Inferior parietal cortex (tissue), 1 donor: ENCODE measurements around the gene COX14.

Experiments
- DNase-seq: peaks from one replicate; pipeline ENCODE4 v3.0.0-alpha.2; 2016; ENCODE audit errors: extremely low spot score

Gene COX14

DNA sequence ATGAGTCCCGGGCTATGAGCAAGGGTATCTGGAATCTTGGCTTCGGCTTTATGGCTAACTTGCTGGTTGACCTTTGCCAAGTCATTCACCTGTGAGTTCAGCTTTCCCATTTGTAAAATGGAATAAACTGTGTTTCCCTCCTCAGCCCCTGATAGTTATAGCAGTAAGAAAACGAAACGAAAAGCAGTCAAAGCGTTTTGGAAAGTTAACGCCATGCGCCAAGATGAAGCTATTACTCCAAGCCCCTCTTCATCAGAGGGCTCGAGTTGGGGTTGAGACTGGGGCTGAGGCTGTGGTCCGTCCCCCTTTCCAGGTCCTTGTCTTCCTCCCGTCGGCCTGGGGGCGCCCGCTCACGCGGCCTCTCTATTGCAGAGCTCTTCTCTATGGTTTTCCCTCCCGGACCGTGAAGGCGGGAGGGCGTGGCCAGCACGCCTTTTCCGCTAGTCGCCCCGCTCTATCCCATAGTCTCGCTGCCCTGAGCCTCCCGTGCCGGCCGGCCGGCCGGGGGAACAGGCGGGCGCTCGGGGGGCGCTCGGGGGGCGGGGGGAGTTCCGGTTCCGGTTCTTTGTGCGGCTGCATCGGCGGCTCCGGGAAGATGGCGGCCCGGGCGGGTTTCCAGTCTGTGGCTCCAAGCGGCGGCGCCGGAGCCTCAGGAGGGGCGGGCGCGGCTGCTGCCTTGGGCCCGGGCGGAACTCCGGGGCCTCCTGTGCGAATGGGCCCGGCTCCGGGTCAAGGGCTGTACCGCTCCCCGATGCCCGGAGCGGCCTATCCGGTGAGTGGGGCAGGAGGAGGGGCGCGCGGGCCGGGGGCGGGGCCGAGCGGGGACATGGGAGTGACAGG lies 27.0 kb upstream of the COX14 start, which contains the start of gene SMARCD1:
Gene SMARCD1, plus strand, starts transcription at position 568 of the 840 bp plus-strand sequence. Its CDS starts 28 bp downstream, at position 596.
- DNase-seq: peak; percentile 93

DNA sequence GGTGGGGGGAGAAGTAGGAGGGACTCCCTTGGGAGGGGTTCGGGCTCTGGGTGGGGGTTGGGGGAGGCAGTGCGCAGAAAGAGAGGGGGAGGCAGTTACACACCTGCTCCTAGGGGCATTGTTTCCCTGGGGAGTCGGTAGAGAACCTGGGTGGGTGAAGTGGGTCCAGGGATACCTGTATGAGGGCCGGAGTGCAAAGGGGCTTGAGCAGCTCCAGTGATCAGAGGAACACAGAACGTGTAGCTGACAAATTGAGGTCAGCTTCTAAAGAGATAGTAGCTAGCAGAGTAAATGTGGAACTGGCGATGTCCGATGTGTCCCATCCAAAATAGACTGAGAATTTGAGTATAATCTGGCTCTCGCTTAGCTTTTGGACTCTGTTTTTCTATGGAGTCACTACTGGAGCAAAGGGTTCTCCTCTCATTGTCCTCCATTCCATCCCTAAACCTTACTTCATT lies 26.4 kb upstream of the COX14 start:
- DNase-seq: no peak

DNA sequence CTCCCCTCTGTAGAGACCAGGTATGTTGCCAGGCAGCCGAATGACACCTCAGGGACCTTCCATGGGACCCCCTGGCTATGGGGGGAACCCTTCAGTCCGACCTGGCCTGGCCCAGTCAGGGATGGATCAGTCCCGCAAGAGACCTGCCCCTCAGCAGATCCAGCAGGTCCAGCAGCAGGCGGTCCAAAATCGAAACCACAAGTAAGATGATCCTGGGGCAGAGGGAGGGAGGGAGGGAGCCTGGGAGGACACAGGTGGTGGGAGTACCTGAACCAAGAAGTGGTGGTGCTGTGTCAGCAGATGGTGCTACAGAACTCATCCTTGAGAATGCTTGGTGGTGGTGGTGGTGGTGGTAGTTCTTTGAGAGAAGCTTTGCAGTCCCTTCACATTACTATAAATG lies 25.9 kb upstream of the COX14 start:
- DNase-seq: no peak

DNA sequence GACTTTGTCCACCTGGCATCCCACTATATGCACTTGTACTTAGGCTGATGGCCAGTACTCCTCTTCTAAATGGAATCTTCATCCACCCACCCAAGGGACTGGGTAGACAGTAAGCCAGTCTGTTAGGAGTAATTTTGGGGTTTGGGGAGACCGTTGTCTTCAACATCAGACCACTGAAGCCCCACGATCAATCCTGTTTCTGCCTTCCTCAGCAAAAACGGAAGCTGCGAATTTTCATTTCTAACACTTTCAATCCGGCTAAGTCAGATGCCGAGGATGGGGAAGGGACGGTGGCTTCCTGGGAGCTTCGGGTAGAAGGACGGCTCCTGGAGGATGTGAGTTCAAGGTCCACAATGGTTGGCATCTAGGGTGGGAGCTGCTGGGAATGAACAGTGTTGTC lies 24.9 kb upstream of the COX14 start:
- DNase-seq: no peak

DNA sequence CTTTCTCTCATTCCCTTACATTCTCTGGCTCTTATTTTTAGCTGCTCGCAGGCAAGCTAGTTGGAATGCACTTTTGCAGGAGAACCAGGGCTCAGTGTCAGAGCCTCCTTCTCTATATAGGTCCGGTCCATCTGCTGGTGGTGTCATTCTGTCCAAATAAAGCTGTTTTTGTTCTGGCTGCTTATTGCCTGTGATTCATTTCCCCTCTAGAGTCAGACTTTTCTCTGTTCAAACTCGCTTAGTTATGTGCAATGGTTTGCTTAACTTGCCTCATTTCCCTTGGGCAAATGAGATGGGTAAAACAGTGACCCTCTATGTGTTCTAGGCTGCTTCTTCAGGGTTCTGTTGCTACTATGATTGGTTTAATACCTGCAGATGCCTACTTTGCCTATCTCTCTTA lies 24.0 kb upstream of the COX14 start:
- DNase-seq: no peak

DNA sequence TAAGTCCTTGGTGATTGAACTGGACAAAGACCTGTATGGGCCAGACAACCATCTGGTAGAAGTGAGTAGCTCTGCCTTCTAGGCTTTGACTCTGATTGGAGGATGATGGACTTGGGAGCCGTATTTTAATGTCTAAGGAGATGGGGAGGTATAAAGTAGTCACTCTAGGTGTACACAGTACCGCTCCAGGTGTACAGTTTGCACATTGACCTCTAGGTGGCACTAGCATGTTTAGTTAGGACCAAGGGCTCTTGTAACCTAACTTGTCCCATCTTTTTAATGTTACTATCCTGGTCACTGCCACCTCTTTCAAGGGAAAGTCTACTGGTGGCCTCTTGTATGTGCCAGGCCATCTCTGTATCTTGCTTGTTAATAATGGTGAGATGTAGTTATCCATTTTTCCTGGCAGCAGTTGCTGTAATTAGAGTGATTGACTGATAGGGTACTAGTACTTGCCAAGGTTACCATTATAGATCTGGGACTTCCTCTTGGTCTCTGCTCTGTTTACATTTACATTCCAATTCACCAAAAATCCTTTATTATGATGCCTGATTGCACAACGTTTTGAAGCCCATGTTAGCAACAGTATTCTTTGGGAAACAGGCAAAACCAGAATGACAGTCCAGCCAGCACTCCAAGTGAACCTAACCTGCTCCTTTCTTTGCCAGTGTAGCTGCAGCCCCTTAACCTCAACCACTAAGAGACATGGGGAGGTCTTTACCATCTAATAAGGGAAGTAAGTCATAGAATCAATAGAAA lies 23.3 kb upstream of the COX14 start:
- DNase-seq: peak; percentile 81

DNA sequence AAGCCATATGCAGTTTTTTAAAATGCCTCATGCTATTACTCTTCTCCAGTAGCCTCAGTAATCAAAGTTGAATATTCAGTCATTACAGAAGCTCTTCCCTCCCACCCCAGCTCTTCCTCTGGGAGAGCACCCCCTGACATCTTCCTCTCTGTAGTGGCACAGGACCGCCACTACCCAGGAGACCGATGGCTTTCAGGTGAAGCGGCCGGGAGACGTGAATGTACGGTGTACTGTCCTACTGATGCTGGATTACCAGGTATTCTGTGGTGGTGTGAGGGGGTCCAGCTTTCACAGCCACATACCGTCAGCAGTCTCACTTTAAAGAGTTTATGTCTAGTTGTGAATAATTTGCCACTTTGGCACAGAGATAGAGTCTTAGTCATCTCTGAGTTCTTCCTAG lies 22.3 kb upstream of the COX14 start:
- DNase-seq: no peak

DNA sequence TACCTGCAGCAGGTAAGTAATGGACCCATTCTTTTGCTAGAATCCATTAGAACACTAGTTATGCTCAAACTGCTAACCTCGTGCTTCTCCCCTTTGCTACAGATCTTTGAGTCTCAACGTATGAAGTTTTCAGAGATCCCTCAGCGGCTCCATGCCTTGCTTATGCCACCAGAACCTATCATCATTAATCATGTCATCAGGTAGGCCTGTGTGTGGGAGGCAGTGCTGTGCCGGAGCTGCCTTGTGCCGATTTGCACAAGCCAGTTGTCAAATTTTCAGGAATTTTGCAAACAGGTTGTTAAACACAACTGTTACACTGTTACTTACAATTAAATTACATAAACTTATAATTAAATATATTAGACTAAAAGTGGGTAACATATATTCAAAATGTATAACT lies 21.6 kb upstream of the COX14 start:
- DNase-seq: no peak

DNA sequence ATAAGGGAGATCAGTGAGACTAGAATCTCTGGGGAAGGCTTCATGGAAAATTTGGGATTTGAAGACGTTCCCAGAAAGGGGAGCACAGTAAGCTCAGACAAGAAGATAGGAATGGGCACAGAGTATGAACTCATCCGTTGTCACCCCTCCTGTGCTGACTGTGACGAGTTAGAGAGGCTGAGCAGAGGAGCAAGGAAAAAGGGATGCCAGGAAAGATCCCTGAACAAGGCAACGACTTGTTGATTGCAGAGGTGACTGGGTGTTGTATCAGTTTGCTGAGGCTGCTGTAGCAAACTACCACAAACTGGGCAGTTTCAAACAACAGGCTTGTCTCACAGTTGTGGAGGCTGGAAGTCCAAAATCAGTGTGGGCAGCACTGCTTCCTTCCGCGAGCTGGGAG lies 14.1 kb upstream of the COX14 start:
- DNase-seq: no peak

DNA sequence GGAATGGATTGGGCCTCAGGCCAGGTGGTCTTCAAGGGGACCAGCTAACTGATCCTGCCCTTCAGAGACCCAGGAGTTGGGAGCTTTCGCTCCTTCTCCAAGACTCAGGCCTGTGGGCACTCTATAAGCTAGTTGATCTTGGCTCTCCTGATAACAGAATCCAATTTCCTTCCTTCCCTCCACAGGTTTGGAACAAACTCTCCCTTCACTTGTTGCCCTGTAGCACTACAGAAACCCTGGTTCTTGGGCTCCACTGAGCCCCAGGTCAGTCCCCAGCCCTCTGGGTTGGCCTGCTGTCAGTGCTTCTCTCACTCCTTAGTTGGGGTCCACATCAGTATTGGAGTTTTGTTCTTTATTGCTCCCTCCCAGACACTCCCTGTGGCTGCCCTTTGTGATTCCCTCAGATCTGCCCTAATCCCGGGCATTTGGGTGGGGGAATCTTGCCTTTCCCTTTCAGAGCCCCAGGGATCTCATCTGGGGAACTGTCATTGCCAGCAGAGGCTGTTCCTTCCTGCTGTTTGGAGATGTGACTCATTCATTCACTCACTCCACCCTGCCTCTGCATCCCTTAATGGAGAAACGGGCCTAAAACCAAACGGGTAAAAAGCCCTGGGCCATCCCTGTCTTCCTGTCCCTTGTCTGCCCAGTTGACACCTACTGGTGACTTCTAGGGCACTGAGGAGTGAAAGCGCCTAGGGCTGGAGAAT lies 12.6 kb upstream of the COX14 start:
- DNase-seq: no peak

DNA sequence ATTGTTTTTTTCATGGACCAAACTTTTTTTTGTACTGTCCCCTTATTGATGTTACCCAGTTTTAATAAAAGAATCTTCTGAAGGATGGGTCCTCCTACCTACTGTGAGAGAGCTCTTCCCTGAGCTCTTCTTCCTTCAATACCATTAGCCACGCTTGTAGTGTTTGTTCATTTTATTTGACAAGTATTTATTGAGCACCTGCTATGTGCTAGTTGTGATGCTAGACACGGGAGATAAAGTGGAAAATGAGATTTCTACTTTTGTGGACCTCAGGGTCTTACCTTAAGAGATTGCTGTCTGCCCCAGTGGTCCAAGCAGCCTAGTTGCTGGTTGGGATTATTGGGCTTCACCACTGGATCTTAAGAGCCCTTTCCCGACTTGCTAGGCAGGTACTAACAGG lies 11.5 kb upstream of the COX14 start:
- DNase-seq: no peak

DNA sequence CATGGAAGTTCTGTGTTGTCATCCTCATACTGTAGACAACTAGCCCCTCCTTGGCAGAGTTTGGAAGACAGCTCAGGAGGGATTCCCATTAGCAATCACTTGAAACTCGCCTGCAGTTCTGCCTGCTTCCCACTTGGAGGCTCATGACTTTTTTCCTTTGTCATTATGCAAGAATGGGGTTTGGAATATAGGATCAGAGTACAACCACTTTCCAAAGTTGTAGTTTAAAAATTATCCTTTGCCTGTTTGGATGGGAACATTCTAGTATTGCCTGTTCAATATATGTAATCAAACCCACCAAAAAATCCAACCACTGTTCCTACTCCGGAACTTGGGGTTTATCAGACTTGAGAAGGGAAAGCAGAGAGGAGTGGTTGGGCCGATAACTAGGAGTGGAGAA lies 10.4 kb upstream of the COX14 start:
- DNase-seq: peak; percentile 54

DNA sequence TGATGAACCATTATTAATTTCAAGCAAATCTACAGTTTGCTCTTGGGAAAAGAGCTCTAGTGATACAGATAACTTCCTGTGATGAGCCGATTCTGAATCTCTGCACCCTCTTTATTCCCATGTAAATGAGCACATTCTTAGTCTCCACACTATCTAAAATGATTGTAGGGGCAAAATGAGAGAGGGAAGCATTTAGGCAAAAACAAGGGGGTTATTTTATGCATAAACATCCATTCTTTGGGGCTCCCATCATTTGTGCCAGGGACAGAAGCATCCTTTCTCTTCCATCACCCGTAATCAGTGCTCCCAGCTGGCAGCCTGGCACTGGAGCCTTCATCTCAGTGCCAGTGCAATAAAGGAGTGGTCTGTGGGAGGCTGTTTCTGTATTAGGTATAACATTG lies 9.9 kb upstream of the COX14 start:
- peak; percentile 70 for DNase-seq

DNA sequence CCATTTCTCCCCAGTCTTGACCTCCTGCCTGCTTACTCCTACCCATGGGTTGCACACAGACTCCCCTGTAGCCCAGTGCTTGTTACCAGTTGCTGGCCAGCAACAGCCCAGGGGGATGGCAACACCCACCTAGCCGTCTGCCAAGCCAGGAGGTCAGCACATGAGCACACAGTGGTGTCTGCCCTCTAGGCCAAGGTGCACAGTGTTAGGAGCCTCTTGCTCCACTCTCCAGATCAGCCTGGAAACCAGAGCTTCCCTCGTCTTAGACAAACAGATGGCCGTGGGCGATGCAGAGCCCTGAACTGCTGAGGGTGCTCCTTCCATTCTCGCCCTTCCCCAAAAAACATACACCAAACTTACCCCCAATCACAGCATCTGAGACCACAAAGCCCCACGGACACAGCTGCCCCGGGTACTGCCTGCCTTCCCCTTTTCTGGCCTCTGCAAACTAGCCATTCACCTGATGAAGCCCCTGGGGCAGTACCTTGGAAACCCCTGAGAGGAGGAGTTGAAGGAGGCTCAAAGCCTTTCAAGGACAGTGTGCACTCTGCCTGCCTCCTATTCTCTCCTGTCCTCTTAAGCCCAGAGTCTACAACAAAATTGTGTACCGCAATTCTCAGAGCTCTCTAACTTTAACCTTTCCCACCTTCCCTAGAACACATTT lies 9.3 kb upstream of the COX14 start:
- no peak for DNase-seq

DNA sequence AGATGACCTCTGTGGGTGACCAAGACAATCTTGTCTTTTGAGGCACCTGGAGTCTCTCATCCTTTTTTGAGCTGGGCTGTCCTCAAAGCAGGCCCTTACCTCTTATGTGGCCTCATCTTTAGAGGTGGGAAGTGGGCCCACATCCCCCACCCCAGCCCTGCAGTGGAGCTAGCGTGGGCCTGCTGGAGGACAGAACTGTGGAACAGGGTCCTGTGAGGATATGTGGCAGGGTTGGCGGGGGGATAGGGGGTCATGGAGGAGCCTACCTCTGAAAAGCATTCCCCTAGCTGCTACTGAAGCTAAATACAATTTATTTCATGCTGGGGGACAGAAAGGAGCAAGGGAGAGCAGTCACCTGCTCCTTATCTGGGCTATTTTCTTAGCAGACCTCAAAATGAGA lies 8.7 kb upstream of the COX14 start:
- DNase-seq: no peak

DNA sequence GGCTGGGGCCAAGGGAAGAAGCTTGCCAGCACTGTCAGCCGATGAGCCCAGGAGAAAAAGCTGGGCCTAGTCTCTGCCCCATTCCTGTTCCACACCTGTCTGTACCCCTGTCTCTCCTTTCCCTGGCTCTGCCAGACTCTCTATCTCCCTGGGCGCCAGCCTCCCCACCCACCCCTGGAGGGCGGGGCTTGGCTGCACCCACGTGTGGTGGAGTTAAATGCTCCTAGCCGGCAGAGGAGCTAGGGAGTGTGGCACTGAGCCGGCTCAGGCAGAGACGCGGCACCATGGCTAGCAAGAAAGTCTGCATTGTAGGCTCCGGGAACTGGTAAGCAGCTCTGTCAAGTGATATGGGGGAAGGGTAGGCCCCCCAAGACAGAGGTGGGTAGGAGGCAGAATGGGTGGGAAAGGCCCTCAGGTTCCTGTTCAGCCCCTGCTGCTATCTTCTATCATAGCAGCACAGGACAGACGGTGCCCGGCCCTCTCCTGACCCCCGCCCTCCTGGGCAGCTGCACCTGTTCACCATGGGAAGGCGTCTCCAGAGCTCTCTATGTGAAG lies 8.2 kb upstream of the COX14 start, which contains the start of gene GPD1:
Gene GPD1, plus strand, starts transcription at position 242 of the 555 bp plus-strand sequence. Its CDS starts 43 bp downstream, at position 285.
- DNase-seq: peak; percentile 65

DNA sequence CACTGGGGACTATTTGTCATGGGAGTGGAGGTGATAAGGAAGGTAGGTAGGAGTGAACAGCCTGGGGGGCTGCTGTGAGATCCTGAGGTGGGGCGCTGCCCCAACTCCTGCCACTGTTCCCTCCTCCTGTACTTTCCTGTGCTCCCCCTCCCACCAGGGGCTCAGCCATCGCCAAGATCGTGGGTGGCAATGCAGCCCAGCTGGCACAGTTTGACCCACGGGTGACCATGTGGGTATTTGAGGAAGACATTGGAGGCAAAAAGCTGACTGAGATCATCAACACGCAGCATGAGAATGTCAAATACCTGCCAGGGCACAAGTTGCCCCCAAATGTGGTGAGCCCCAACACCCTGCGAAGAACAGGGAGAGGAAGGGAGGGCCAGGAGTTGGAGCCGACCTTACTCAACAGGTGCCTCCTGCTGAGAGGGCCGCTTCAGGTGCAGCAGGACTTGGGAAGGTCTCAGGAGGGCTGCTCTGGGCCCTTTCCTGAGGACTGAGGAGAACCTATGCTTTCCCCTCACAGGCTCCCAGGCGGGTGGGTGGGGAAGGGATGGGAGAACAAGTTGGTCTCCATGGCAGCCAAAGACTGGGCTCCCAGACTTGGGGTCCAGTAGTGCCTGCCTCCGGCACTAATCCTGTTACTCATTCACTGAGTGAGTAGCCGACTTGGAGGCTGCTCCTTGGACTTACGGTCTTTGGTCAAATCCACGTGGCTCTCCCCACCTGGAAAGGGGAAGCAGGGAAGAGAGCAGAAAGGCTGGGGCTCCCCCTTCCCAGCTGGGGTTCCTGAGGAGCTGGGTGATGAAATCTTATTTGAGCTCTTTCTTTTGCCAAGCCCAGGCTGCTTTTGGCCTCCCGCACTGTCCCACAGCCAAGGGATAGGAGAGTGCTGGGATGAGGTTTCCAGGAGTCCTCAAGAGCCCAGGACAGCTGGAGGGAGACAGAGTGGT lies 7.3 kb upstream of the COX14 start:
- no peak for DNase-seq

DNA sequence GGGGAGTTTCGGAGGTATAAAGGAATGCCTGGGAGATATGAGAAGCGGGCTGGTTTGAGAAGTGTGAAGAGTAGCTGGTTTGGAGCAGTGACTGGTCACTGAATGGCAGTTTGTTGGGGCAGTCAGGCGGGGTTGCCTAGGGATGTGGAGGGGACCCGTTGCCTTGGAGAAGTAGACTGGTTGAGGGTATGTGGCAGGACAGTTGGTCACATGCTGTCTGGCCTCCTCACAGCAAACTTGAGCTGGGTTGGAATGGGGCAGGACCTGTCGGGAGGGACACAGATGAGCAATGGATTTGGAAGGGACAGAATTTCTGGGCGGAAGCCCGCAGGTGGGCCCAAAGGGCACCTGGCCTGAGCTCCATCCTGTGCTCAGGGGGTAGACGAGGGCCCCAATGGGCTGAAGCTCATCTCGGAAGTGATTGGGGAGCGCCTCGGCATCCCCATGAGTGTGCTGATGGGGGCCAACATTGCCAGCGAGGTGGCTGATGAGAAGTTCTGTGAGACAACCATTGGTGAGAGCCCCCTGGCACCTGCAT lies 6.1 kb upstream of the COX14 start:
- no peak for DNase-seq

DNA sequence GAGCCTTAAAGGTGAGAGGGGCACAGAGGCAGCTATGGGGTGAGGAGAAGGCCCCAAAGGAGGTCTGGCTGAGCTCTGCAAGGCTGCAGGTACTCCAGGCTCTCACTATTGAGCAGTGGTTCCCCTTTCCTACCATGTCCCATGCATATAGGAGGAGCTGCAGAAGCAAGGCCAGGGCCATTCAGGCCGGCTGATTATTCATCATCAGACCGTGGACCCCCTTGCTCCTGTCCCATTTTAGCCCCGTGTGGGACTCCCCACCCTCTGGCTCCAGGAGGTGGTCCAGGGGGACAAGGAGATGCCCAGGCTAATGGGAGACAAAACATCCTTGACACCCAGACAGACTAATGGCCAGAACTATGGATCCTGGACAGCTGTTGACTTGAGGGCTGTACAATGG lies 5.1 kb upstream of the COX14 start:
- no peak for DNase-seq
